ENCODE results near the gene APRT. TPM values are rescaled to one million over a fixed set of nuclear protein-coding genes. Genes with fewer than 3 reads are reported as not detected.

The APRT gene
- total RNA-seq, 1 experiment from 2014 or later, result 311 TPM

- H3K27me3 ChIP-seq (ENCODE audit: insufficient read depth, low read length), result no peaks in the 10 kb centered on the region
- CTCF ChIA-PET, result no interaction called here
- H4K20me1 ChIP-seq (ENCODE audit: insufficient read depth), result no peaks in the 10 kb centered on the region
- H3K9me3 ChIP-seq (ENCODE audit: control insufficient read depth in 1 of 2, insufficient read depth in 1 of 2, low read depth in 1 of 2, low read length in 2 of 2), result no peaks in the 10 kb centered on the region
- peaks cover 29% of the 10 kb centered on the region for H3K79me2 ChIP-seq (ENCODE audit: insufficient read depth, low read length)
- H3K9me2 ChIP-seq (ENCODE audit: insufficient read depth), result no peaks in the 10 kb centered on the region
- H3K4me3 ChIP-seq (replicated peaks in 1 of 2; ENCODE audit: low read depth in 1 of 2, low read length in 2 of 2), result no peak overlapping the region
- DNase-seq (ENCODE audit: low read depth, low spot score) (no peak), ATAC-seq (no peak)
- no peak overlapping the region; the same call in 1 of the 2 replicates for H3K27ac ChIP-seq (ENCODE audit: low read depth, low read length)
- H2AFZ ChIP-seq (ENCODE audit: low read depth, low read length, poor library complexity, severe bottlenecking), result no peak overlapping the region
- peaks cover 19 to 26% of the 10 kb centered on the region in 2 experiments for H3K4me1 ChIP-seq (ENCODE audit: control insufficient read depth in 1 of 2, insufficient read depth in 2 of 2, low read length in 2 of 2)
- no peak for TF ChIP-seq SRF (IDR thresholded peaks at IDR 0.05; ENCODE audit: low read depth)
- TF ChIP-seq POLR2AphosphoS5 (IDR thresholded peaks at IDR 0.05; ENCODE audit: low read depth, low read length), result 0 out of 2 replicates have a peak, but pooled peaks have one; percentile 24
- no peak for TF ChIP-seq ZNF274 (IDR thresholded peaks at IDR 0.05; ENCODE audit: low read depth, low read length)
- TF ChIP-seq ZFX (IDR thresholded peaks at IDR 0.05), result no peak
- H3K9ac ChIP-seq (ENCODE audit: low read length), result no peak overlapping the region
- peak overlapping the region; percentile 22; the same call in 1 of the 2 replicates for H3K4me2 ChIP-seq (ENCODE audit: low read length)
- POLR2A ChIA-PET, result no interaction called here
- peaks cover 9% of the 10 kb centered on the region in 2 experiments; a peak in 3 of 4 replicates for H3K36me3 ChIP-seq (ENCODE audit: control insufficient read depth in 1 of 2, insufficient read depth in 2 of 2, low read length in 2 of 2)
- no TSS peak for BruUV-seq (replicated peaks)
- RAD21 ChIA-PET (ENCODE audit: low non-redundant PET in 1 of 2, low total read pairs in 2 of 2, uncharacterized antibody in 2 of 2, unreplicated experiment in 2 of 2), result interaction anchor here in 1 of 2 experiments (0.7 kb wide), 1 partner anchor 313 kb away, joined by 4 read pairs; no protein-coding TSS in a partner anchor
- intact Hi-C loops (cut with micrococcal nuclease), result no loop called here
These were observed 42.8 kb upstream of the APRT start for GRCh38 chr16:88854306-88855111.

- RAD21 ChIA-PET (ENCODE audit: low non-redundant PET in 1 of 2, low total read pairs in 2 of 2, uncharacterized antibody in 2 of 2, unreplicated experiment in 2 of 2), result interaction anchor here in 1 of 2 experiments (0.6 kb wide), 1 partner anchor 41 kb away, joined by 3 read pairs; no protein-coding TSS in a partner anchor
- Histone ChIP-seq H3K4me1 (ENCODE audit: control insufficient read depth in 1 of 2, insufficient read depth in 2 of 2, low read length in 2 of 2) (peaks cover 19 to 24% of the 10 kb centered on the region in 2 experiments), H3K9ac (ENCODE audit: low read length) (no peak overlapping the region), H3K27ac (ENCODE audit: low read depth, low read length) (no peak overlapping the region), H3K4me3 (replicated peaks in 1 of 2; ENCODE audit: low read depth in 1 of 2, low read length in 2 of 2) (no peak overlapping the region), H4K20me1 (ENCODE audit: insufficient read depth) (no peaks in the 10 kb centered on the region), H2AFZ (ENCODE audit: low read depth, low read length, poor library complexity, severe bottlenecking) (no peak overlapping the region), H3K79me2 (ENCODE audit: insufficient read depth, low read length) (peaks cover 25% of the 10 kb centered on the region), H3K36me3 (ENCODE audit: control insufficient read depth in 1 of 2, insufficient read depth in 2 of 2, low read length in 2 of 2) (no peaks in the 10 kb centered on the region), H3K9me3 (ENCODE audit: control insufficient read depth in 1 of 2, insufficient read depth in 1 of 2, low read depth in 1 of 2, low read length in 2 of 2) (no peaks in the 10 kb centered on the region), H3K27me3 (ENCODE audit: insufficient read depth, low read length) (no peaks in the 10 kb centered on the region), H3K4me2 (ENCODE audit: low read length) (no peak overlapping the region), H3K9me2 (ENCODE audit: insufficient read depth) (no peaks in the 10 kb centered on the region)
- DNase-seq (ENCODE audit: low read depth, low spot score) (no peak), ATAC-seq (no peak)
- CTCF ChIA-PET, result no interaction called here
- no peak for TF ChIP-seq ZFX (IDR thresholded peaks at IDR 0.05)
- BruUV-seq (replicated peaks), result no TSS peak
- POLR2A ChIA-PET, result no interaction called here
- intact Hi-C loops (cut with micrococcal nuclease), result no loop called here
These were observed 41.7 kb upstream of the APRT start for GRCh38 chr16:88853325-88853941.
